Activated T-cell treated with anti-CD3 and anti-CD28 coated beads, Interleukin-2, amount 50 U/mL, for 48 hours (primary cell): ENCODE data around the gene KSR2.

ENCODE experiments used
- DNase-seq, 2 experiments: peaks; one replicate each; pipeline ENCODE4 v3.0.0-alpha.2; 2020

Gene KSR2

DNA sequence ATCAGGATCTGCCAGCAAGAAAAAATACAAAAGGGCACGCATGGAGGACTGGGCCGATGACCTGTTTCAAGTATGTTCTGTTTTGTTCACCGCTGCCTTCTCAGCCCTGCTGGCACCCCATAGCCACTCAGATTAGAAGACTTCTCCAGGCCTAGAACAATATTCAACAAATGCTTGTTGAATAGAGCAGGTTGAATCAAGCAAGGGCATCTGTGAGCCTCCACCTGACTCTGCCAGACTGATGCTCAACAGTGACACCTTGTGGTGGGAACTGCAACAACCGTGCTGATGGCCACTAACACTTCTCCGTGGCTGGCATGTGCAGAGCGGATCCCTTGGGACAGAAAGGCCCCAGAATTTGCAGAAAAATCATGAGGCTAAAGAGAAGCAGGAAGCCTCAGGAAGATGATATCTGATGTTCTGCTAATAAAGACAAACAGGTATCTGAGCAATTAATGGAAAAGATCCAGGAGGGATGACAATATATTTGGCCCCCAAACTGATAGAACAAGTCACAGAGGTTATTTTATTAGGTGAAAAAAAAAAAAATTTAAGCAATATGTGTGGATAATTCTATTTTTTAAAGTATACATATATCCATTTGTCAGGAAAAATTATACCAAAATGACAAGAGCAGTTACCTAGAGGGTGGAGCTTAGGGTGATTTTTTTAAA, 114.3 kb downstream of the KSR2 start:
- DNase-seq: peak; percentile 68 to 73

DNA sequence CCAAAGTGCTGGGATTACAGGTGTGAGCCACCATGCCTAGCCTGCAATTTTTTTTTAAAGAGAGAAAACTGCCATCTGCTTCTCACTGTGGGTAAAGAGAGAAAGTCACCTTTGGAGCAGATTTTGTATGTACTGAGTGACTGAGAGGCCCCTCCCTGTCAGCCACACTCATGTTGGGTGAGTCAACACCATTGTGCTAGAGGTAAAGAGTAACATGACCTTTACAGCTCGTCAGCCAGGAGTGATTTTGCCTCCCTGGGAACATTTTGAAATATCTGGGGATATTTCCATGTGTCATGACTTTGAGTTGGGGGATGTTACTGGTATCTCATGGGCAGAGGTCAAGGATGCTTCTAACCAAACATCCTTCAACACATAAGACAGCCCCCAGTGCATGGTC, 115.2 kb downstream of the KSR2 start:
- no peak for DNase-seq

DNA sequence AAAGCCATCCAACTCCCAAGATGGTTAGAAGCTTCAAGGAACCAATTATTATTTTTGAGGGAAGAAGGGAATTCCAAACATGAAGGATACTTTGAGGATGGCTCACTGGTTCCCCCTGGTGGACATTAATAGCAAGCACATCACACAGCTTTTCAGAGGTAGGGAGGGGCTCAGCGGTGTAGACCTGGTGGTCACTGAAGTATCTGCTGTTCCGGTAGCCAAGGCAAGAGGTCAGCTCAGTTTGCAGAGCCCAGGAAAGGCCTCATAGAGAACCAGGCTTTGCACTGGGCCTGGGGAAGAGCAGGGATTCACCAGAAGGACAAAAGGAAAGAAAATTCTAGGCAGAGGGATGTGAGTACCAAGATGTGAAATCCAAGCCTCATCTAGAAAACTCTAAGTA, 118.7 kb downstream of the KSR2 start:
- peak in 1 of 2 experiments; percentile 22 for DNase-seq

DNA sequence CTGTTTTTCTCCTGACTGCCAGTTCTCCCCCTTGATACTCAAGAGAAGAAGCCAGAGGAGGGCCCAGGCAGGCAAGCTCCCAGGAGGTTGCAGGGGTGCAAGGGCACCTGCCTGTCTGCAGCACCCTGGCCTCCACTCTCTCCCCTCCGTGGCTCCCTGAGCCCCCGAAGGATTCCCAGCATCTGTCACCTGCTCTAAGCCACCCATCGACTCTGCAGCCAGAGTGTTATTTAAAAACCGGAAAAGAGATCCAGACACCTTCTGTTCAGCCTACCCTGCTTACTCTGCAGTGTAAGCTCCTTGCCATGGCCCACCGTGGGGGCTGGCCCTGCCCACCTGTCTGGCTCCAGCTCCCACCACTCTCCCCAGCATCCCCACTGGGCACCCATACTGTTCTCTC, 121.4 kb downstream of the KSR2 start:
- DNase-seq: no peak

DNA sequence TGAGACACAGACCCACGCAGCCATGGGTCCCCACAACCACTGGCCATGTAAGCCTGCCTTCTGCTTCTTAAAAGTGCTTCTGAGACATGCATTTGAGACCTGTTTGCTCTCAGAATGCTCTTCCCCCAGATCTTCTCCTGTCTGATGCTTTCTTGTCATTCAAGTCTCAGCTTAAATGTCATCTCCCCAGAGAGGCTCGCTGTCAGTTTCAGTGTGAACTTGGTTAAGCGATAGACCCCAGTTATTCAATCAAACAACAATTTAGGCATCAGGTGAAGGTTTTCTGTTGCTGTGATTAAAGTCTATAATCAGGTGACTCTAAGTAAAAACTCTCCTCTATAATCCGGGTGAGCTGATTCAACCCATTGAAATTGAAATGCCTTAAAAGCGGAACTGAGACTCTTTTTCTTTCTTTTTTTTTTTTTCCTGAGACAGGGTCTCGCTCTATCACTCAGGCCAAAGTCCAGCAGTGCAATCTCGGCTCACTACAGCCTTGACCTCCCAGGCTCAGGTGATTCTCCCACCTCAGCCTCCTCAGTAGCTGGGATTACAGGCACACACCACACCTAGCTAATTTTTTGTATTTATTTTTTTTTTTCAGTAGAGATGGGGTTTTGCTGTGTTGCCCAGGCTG, 123.4 kb downstream of the KSR2 start:
- DNase-seq: no peak

DNA sequence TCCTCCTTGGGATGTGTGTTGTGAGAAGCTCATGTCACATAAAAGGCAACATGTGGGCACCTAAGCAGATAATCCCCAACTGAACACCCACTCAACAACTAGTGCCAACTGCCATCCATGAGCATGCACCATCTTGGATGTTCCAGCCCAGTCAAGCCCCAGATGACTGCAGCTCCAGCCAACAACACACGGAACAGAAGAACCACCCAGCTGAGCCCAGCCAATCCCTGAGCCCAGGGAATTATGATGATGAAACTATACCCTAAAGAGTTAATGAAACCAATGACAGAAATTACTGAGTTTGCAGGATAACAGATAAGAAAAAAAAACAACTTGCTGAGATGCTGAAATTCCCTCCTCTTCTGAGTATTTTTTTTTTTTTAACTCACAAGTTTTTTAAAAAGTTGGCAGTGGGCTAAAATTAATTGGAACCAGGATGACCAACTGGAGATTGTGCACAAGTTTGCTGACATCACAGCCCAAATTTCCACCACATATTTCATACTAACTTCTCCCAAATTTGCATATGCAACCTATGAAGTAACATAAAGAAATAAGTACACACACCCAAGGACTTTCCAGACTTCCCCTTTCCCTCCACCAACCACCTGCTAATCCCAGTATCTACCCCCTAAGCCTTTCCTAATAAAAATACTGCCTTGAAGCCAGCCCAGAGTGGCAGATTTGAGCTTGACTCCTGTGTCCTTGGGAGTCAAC, 124.5 kb downstream of the KSR2 start:
- DNase-seq: no peak

DNA sequence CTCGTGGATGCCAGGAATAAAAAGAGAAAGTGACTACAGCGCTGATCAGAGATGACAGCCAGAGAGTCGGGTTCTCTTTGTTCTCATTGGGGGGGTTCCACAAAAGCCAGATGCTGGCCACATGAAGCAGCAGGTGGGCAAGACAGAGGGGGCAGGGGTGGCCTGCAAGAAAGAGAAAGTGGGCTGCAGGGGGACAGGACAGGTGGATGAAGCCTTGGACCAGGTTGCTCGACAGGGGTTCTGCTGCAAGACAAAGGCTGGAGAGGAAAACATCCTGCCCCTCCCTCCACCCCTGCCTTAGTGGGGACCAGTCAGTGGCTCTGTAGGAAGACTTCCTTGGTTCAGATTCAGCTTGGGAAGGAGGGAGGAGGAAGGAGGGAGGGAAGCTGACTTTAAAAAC, 126.2 kb downstream of the KSR2 start:
- DNase-seq: no peak

DNA sequence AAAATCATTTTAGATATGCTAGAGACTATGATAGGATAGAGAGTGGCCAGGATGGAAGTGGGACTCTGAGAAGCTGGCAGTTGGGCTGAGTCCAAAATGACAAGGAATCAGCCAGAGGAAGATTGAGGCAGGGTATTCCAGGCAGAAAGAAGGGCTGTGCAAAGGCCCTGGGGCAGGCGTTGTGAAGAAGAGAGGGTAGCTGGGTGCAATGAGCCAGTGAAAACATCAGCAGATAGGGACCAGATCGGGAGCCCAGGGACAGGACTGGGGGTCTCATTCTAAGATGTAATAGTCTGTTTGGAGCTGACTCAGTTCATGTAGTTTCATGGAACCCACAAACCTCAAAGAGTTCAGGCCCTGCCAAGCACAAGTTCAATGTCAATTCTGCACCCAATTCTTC, 126.6 kb downstream of the KSR2 start:
- DNase-seq: no peak

DNA sequence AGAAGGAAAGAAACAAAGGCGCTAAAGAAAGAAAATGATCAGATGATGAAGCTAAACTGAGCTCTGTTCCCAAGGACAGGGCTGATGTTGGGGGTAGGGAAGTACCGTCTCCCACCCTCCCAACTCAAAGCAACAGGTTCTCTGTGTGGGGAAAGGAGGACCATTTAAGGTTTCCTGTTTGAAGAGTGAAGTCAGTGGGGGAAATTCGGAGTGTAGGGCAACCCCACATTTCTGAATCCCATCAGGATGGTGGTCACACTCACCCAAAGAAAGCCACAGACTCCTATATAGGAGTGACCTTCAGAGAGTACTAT, 131.1 kb downstream of the KSR2 start:
- DNase-seq: no peak

DNA sequence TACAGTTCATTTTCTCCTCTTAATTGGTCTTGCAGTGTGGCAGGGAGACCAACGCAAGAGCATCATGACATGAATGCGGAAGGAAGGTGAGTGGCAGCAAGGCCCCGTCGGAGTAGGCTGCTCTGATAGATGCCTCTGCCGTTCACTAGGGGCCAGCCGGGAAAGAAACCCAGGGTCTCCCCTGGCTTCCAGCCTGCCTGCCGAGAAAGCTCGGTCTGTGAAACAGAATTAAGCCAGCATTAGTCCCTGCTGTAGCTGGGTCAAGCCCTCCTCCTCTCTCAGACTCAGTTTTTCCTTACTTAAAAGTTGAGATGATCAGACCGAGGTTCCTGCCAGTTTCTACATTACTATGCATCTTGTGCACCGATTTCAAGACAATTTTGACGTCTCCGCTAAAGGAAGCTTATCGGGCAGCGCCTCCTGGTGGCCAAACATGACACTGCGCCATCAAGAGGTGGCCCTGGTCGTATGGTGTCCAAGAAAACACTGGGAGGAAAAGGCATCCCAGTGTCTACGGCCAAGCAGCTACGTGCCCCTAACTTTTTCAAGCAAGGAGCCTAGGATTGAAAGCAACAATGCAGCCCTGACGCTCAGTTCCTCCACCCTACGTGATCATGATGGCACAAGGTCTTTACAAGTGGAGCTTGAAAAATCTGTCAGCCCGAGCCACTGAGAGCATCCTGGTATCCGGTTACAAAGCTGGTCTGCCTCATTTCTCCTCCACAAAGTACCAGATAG, 131.6 kb downstream of the KSR2 start:
- peak; percentile 86 to 88 for DNase-seq

DNA sequence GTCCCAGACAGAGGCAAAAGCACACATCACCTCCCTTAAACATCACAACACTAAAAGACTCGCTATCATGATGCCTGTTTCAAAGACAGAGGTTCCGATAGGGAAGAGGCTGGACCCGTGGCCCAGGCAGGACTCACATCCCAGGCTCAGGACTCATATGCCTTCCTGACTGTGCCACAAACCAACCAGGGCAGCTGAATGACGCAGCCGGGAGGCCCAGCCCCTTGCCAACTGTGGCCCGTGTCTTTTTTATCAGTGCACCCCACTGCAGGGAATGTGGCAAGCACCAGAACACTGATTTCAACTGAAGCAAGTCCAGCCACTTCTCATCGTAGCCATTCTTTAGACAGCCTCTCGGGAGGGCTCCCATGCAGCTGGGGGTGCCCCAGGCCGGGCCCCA, 132.3 kb downstream of the KSR2 start:
- DNase-seq: no peak

DNA sequence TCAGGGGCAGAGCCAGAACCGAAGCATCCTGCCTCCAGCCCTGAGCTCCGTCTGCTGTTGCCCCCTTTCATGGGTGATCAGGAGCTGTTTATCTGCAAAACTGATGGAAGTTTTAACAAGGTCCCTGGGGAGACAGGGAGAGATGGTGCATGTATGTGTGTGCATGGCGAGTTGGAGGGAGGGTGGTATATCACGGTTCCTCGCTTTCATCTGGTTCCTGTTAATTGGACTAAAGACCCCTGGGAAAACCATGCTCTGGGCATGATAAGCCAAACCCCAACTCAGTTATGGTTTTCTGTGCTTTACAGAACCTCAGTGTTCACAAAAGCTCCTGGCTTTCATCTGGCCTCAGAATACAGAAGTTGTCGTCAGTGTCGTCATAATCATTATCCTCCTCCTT, 133.6 kb downstream of the KSR2 start:
- DNase-seq: no peak

DNA sequence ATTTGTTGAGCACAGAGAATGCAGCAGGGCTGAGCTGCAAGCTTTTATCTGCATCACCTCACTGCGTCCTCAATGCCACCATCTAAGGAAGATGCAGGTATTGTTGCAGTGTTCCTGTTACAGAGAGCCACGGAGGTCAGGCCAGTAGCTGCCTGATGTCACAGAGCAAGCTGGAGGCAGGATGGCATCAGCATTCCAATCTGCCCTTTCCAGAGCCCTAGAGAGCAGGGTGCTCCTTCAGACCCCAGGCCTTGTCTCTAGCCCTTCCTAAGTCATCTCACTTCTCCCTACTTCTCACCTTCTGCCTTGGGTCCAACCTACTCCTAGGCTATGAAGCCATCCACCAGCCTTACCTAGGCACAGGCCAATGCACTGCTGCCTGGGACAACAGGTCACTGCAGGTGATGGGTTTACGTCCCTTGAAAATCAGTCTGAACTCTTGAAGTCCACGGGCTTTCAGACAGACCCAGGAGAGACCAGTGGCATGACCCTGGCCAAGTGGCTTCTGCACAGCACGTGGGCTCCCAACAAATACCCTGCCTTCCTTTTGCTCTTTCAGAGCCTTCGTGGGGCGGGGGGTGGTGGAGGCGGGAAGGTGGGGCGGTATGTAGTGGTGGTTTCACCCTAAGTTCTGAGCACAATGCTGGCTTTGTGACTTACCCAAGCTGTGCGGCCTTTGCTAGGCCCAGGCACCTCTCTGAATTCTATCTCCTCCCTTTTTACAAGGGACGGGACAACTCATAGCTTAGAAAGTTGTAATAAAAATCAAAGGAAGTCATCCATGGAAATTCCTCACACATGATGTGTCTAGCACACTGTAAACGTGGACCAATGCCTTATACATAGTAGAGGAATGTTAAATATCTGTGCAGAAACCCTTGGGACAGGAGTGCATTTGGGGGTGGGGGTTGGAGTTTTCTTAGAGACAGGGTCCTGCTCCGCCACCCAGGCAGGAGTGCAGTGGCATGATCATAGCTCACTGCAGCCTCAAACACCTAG, 136.0 kb downstream of the KSR2 start:
- DNase-seq: no peak

DNA sequence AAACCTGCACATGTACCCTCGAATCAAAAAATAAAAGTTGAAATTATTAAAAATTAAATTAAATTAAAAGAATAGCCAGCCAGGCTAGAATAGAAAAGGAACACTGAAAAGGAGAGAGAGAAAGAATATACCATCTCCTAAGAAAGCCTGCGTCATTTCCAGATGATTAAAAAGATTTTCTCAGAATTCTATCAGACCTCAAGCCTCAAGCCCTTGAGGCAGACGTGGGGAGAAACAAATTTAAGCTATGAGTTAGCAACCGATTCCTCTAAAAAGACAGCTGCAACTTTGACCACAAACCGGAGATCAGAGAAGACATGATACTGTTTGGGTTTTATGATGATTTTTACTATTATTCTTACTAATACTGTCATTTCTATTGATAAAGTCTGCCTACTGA, 138.3 kb downstream of the KSR2 start:
- DNase-seq: no peak

DNA sequence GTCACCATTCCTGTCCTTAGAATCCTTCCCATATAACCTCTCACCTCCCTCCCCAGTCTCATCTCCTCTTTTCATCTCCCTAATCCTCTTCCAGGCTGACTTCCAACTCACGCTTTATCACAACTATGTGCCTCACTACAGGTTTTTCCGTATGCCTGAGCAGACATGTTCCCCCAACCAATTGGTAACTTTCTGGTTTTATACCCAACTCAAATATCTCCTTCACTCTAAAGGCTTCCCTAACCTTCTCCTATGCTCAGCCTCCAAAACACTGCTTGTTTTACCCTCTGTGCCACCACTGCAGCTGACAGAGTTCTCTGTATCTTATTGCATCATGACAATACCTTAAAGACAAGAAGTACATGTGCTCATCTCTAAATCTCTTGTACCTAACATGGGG, 139.7 kb downstream of the KSR2 start:
- DNase-seq: no peak

DNA sequence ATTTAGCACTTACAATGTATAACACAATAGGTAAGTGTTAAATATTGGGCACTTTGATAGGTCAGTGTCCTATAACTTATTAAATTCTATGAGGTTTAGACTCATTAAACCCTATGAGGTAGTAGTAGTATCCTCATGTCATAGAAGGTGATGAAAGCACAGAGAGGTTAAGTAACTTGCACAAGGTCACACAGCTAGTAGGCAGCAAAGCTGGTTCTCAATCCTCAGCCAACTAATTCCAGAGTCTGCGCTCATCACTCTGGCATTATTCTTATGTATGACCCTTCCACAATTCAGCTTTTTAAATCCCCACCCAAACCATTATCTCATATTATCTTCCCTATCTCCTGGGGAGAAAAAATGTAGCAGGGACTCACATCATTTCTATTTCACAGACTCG, 141.1 kb downstream of the KSR2 start:
- no peak for DNase-seq

DNA sequence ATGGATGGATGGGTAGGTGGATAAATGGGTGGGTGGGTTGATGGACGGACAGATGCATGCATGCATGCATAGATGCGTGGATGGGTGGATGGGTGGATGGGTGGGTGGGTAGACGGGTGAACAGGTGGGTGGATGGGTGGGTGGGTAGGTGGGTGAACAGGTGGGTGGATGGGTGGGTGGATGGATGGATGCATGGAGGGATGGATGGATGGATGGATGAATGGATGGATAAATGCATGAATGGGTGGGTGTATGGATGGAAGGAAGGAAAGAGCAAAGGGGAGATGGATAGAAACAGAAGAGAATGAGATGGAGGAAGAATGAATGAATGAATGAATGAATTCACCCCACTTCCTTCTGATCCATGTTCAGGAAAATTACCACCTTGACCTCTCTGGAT, 143.0 kb downstream of the KSR2 start:
- DNase-seq: no peak

DNA sequence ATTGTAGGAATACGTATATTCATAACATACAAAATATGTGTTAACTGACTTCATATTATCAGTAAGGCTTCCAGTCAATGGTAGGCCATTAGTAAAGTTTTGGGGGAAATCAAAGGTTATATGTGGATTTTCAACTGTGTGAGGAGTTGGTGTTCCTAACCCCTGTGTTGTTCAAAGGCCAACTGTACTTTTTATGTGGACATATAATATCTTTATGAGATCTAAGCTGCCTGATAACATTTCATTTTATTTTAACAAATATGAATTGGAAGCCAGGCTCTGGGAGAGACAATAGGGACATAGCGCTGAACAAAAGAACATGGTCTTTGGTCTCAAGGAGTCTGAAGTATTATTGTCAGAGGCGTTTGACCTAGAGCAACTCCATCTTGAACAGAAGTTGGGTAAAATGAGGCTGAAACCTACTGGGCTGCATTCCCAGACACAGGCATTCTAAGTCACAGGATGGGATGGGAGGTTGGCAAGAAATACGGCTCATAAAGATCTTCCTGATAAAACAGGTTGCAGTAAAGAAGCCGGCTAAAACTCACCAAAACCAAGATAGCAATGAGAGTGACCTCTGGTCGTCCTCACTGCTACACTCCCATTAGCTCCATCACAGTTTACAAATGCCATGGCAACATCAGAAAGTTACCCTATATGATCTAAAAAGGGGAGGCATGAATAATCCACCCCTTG, 147.2 kb downstream of the KSR2 start:
- no peak for DNase-seq

DNA sequence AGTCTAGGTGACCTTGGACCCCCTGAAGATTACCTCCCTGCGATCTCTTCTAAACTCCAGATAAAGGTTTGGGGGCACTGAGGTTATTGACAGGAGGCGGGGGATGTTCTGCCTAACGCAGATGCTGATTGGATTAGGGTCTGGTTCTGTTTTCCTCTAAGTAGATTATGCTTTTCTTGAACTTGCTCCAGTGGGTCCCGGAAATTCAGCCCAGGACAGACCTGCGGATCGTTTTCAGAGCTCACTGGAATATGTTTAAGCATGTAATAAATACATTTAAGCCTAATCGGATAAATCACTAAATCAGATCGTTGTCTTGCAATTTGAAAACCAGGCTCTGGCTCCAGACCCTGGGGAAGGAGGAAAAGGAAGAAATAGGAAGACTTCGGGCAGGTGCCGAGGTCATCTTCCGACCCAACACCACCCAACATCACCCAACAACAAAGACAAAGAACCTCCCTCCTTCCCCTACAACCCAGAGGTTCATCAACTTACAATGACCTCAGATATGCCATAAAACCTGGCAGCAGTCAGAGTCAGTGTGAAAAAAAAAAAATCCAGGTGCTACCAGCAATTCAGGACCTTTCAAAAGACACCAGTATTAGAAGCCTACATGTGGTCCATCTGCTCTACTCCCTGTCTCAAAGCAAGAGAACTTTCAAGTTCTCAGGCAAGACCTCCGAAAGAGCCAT, 148.4 kb downstream of the KSR2 start:
- no peak for DNase-seq

DNA sequence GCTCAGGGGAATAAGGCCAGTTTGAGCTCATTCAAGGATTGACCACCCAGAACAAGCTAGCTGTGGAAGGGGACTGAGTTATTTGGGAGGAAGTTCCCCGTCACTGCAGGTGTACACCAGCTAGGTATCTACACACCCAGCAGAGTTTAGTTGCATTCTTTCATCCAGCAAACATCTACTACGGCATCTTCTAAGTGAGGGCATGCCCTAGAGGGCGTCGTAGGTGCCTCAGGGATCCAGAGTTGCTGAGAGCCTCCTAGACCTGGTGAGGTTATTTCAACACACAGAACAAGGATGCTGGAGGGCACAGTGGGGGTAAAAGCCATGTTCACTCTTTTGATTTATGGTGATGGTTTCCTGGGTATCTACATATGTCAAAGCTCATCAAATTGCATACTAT, 149.6 kb downstream of the KSR2 start:
- DNase-seq: no peak

DNA sequence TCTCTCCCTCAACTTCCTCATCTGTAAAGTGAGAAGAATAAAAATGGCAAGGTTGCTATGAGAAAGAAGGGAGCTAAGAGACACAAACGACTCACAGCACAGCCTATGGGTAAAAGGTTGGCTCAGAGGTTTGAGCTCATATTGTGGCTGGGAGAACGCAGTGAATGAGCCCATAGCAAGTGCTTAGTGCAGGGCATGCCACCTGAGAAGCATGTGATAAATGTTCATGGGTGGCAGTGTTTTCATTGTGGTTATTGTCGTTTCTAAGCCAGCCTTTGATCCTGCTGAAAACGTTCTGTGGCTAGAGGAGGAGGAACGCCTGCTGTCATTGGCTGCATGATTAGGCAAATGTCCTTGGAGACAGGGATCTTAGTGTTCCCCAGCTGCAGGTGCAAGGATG, 150.4 kb downstream of the KSR2 start:
- DNase-seq: no peak
